H1 (cell line): ENCODE data around the gene PTPRT. TPM values are rescaled to one million over a fixed set of nuclear protein-coding genes. Genes with fewer than 3 reads are reported as not detected.

ENCODE experiments used
- CTCF ChIA-PET: fragments of 300-600 bp; sonication (Branson Sonifier 250); formaldehyde crosslinking; loops from one replicate; lab custom pipeline; 2021; ENCODE audit not compliant: partially characterized antibody; lab: Charles Lee
- POLR2A ChIA-PET: fragments of 300-600 bp; sonication (Branson Sonifier 250); formaldehyde crosslinking; loops from one replicate; lab custom pipeline; 2021; ENCODE audit warnings: inconsistent platforms; ENCODE audit not compliant: partially characterized antibody; lab: Charles Lee
- DNase-seq, 2 experiments: peaks; one replicate each; pipeline versions ENCODE4 v3.0.0 to v3.0.0-alpha.2; 2010 to 2022; ENCODE audit warnings: low spot score in 2 of 2, low read depth in 1 of 2, mixed read lengths in 1 of 2
- FAIRE-seq: peaks from 2 replicates; lab custom pipeline; 2011; peaks lifted over from hg19 to GRCh38; lab: Jason Lieb, UNC
- H2AFZ ChIP-seq: 2 replicates; pipeline ENCODE4 v1.8.1; 2012; ENCODE audit warnings: low read length, inconsistent platforms
- H2AK5ac ChIP-seq: 2 replicates; pipeline ENCODE4 v1.6.1; 2013; ENCODE audit warnings: low read depth, low read length
- H2BK120ac ChIP-seq: replicated peaks from 2 replicates; pipeline ENCODE3; 2013; ENCODE audit warnings: low read depth, low read length, inconsistent platforms
- H2BK12ac ChIP-seq: 2 replicates; pipeline ENCODE4 v1.6.1; 2013; ENCODE audit warnings: low read depth, low read length
- H2BK15ac ChIP-seq: 2 replicates; pipeline ENCODE4 v1.6.1; 2013; ENCODE audit warnings: low read length
- H2BK20ac ChIP-seq: 2 replicates; pipeline ENCODE4 v1.6.1; 2013; ENCODE audit warnings: low read length
- H2BK5ac ChIP-seq: 2 replicates; pipeline ENCODE4 v1.6.1; 2013; ENCODE audit warnings: low read depth, low read length
- H3K14ac ChIP-seq: 2 replicates; pipeline ENCODE4 v1.6.1; 2013; ENCODE audit warnings: inconsistent platforms; ENCODE audit not compliant: insufficient read length
- H3K18ac ChIP-seq: 2 replicates; pipeline ENCODE4 v1.6.1; 2013; ENCODE audit warnings: low read length; ENCODE audit errors: extremely low read depth
- H3K23ac ChIP-seq: 2 replicates; pipeline ENCODE4 v1.6.1; 2013; ENCODE audit warnings: inconsistent platforms; ENCODE audit not compliant: insufficient read length
- H3K23me2 ChIP-seq: 2 replicates; pipeline ENCODE4 v1.6.1; 2013; ENCODE audit warnings: low read depth, low read length
- H3K27ac ChIP-seq: 2 replicates; pipeline ENCODE4 v1.6.1; 2011; ENCODE audit warnings: low read depth, low read length, inconsistent platforms
- H3K27me3 ChIP-seq, 4 experiments: replicated peaks in 1 of 4; 1 replicate in 1 of 4; 2 replicates in 3 of 4; pipeline versions ENCODE4 v1.6.1 to v1.8.1; 2011 to 2013; ENCODE audit warnings: low read length in 3 of 4, mild to moderate bottlenecking in 3 of 4, inconsistent platforms in 2 of 4, mixed read lengths in 2 of 4, moderate library complexity in 1 of 4; ENCODE audit not compliant: control insufficient read depth in 3 of 4, insufficient read depth in 3 of 4; ENCODE audit errors: extremely low read depth in 1 of 4
- H3K36me3 ChIP-seq, 4 experiments: 2 replicates each; pipeline versions ENCODE4 v1.6.1 to v1.8.1; 2011 to 2013; ENCODE audit warnings: mild to moderate bottlenecking in 4 of 4, low read length in 3 of 4, moderate library complexity in 2 of 4, control low read depth in 1 of 4, inconsistent platforms in 1 of 4; ENCODE audit not compliant: insufficient read depth in 4 of 4, control insufficient read depth in 2 of 4
- H3K4ac ChIP-seq: replicated peaks from 2 replicates; pipeline ENCODE3; 2013; ENCODE audit warnings: low read length, low read depth, mixed read lengths, inconsistent platforms; ENCODE audit not compliant: insufficient read length
- H3K4me1 ChIP-seq, 4 experiments: replicated peaks in 1 of 4; 1 replicate in 1 of 4; 2 replicates in 3 of 4; pipeline versions ENCODE4 v1.6.1 to v1.8.1; 2011 to 2013; ENCODE audit warnings: low read length in 3 of 4, inconsistent platforms in 2 of 4, mixed read lengths in 1 of 4; ENCODE audit not compliant: insufficient read depth in 4 of 4, control insufficient read depth in 3 of 4
- H3K4me2 ChIP-seq, 2 experiments: 2 replicates each; pipeline versions ENCODE4 v1.6.1 to v1.8.1; 2011 to 2013; ENCODE audit warnings: low read depth in 2 of 2, low read length in 2 of 2, control low read depth in 1 of 2, inconsistent platforms in 1 of 2, mild to moderate bottlenecking in 1 of 2; ENCODE audit not compliant: insufficient read depth in 1 of 2
- H3K4me3 ChIP-seq, 4 experiments: fragments of 200-600, 300-600 bp in 1 of 4; sonication (generic), shearing (Covaris generic), sonication (Bioruptor Twin) in 1 of 4; 2 replicates each; pipeline versions ENCODE4 v1.5.1 to v1.8.1; 2011 to 2016; ENCODE audit warnings: low read length in 4 of 4, low read depth in 3 of 4, control low read depth in 2 of 4, inconsistent platforms in 2 of 4, mild to moderate bottlenecking in 2 of 4, mixed read lengths in 1 of 4, moderate library complexity in 1 of 4; ENCODE audit not compliant: insufficient read depth in 2 of 4; ENCODE audit errors: extremely low read depth in 1 of 4
- H3K56ac ChIP-seq: replicated peaks from 2 replicates; pipeline ENCODE3; 2013; ENCODE audit warnings: low read depth, mild to moderate bottlenecking, mixed read lengths, low read length, inconsistent platforms; ENCODE audit not compliant: insufficient read length
- H3K79me1 ChIP-seq: 2 replicates; pipeline ENCODE4 v1.6.1; 2013; ENCODE audit warnings: low read depth, low read length, control low read depth
- H3K79me2 ChIP-seq, 2 experiments: 2 replicates each; pipeline versions ENCODE4 v1.6.1 to v1.8.1; 2012 to 2013; ENCODE audit warnings: low read length in 2 of 2, mild to moderate bottlenecking in 2 of 2, inconsistent platforms in 1 of 2; ENCODE audit not compliant: insufficient read depth in 2 of 2, control insufficient read depth in 1 of 2
- H3K9ac ChIP-seq, 4 experiments: replicated peaks in 1 of 4; 1 replicate in 1 of 4; 2 replicates in 3 of 4; pipeline versions ENCODE4 v1.6.1 to v1.8.1; 2011 to 2013; ENCODE audit warnings: low read depth in 3 of 4, low read length in 3 of 4, control low read depth in 2 of 4, mild to moderate bottlenecking in 2 of 4, moderate library complexity in 2 of 4, inconsistent platforms in 1 of 4; ENCODE audit errors: extremely low read depth in 1 of 4
- H3K9me3 ChIP-seq, 2 experiments: 2 replicates each; pipeline versions ENCODE4 v1.6.1 to v1.8.1; 2012 to 2013; ENCODE audit warnings: mild to moderate bottlenecking in 2 of 2, moderate library complexity in 2 of 2, control low read depth in 1 of 2, inconsistent platforms in 1 of 2, low read depth in 1 of 2, low read length in 1 of 2, mixed read lengths in 1 of 2; ENCODE audit not compliant: insufficient read depth in 2 of 2
- H4K20me1 ChIP-seq, 2 experiments: replicated peaks in 1 of 2; 2 replicates each; pipeline versions ENCODE3 to v1.8.1; 2011 to 2013; ENCODE audit warnings: inconsistent platforms in 2 of 2, low read length in 2 of 2, mild to moderate bottlenecking in 1 of 2; ENCODE audit not compliant: insufficient read depth in 2 of 2, control insufficient read depth in 1 of 2
- H4K5ac ChIP-seq: 2 replicates; pipeline ENCODE4 v1.6.1; 2013; ENCODE audit warnings: low read length, low read depth, mixed read lengths, inconsistent platforms; ENCODE audit not compliant: insufficient read length
- H4K8ac ChIP-seq: 2 replicates; pipeline ENCODE4 v1.8.0; 2013; ENCODE audit warnings: mild to moderate bottlenecking, moderate library complexity, low read length, inconsistent platforms; ENCODE audit not compliant: insufficient read depth; ENCODE audit errors: extremely low read depth
- H4K91ac ChIP-seq: replicated peaks from 2 replicates; pipeline ENCODE3; 2013; ENCODE audit warnings: low read length, mixed read lengths, inconsistent platforms; ENCODE audit not compliant: insufficient read length
- ATF2 ChIP-seq: IDR thresholded peaks from 2 replicates; pipeline ENCODE4 v1.6.1; 2012; ENCODE audit warnings: low read length, inconsistent platforms
- CTCF ChIP-seq, 3 experiments: IDR thresholded peaks; 1 replicate in 2 of 3; 2 replicates in 1 of 3; pipeline versions ENCODE4 v1.5.1 to v1.6.1; 2011; ENCODE audit warnings: low read length in 3 of 3, mild to moderate bottlenecking in 3 of 3, inconsistent platforms in 2 of 3, low read depth in 1 of 3, moderate library complexity in 1 of 3; ENCODE audit not compliant: insufficient read depth in 1 of 3; ENCODE audit errors: control extremely low read depth in 1 of 3
- RXRA ChIP-seq: IDR thresholded peaks from 2 replicates; pipeline ENCODE4 v1.6.1; 2011; ENCODE audit warnings: low read depth, mild to moderate bottlenecking, low read length, moderate library complexity; ENCODE audit not compliant: insufficient read depth
- TBP ChIP-seq: IDR thresholded peaks from 2 replicates; pipeline ENCODE4 v1.6.1; 2011; ENCODE audit warnings: low read depth, low read length, improper control_type of control experiment
- WGBS, 2 experiments: shearing (Covaris generic) in 1 of 2; methylation state at CpG; one replicate each; pipeline versions ENCODE4 v1.1.6 to v1.1.7; 2013 to 2015; ENCODE audit warnings: low lambda C conversion rate in 2 of 2, mixed read lengths in 2 of 2, inconsistent platforms in 1 of 2, low coverage in 1 of 2, missing lambda C conversion rate in 1 of 2; ENCODE audit not compliant: insufficient replicate concordance in 2 of 2, insufficient coverage in 1 of 2, insufficient read length in 1 of 2; ENCODE audit errors: extremely low coverage in 1 of 2, missing lambda C conversion rate in 1 of 2; 5-methylcytosine and 5-hydroxymethylcytosine counted together
- polyA plus RNA-seq, 7 experiments: library from polyadenylated mRNA; depleted of rRNA in 3 of 7; stranded (reverse) in 5 of 7; unstranded in 2 of 7; fragments of >200 nt in 5 of 7; fragments of 200-250 nt in 2 of 7; gene quantifications; 1 replicate in 5 of 7; 2 replicates in 1 of 7; 4 replicates in 1 of 7; pipeline versions ENCODE4 v1.2.1 to v1.2.3, GENCODE V29; 2011 to 2013; ENCODE audit warnings: missing spikeins in 2 of 7, mixed read lengths in 2 of 7
- total RNA-seq: library from RNA; stranded (reverse); fragmentation: NEBNext Ultra II Directional; extraction: Animal tissue kit (Norgen Biotek cat#: 25700); gene quantifications from 2 replicates; pipeline ENCODE4 v1.2.1, GENCODE V29; 2021

The PTPRT gene
- total and polyA plus RNA-seq, 2 of the 8 experiments (the other 6 are each of a cell fraction or from before 2014, with no cell fraction given): 0.33 to 1.8 TPM

- H4K20me1 ChIP-seq: no peaks in the 10 kb centered on the region
- no peak overlapping the region for H3K23ac ChIP-seq
- 77% methylated on average over 4 of the region's 4 CpGs; no CpG with 5 or more reads in 1 of the 2 experiments for WGBS, 2 experiments
- no peak overlapping the region for H2BK12ac ChIP-seq
- no peak overlapping the region for H3K56ac ChIP-seq
- H3K4ac ChIP-seq: no peak overlapping the region
- H3K23me2 ChIP-seq: no peaks in the 10 kb centered on the region
- no peak overlapping the region for H2BK120ac ChIP-seq
- no peak for FAIRE-seq
- TF ChIP-seq RXRA (no peak), ATF2 (no peak), TBP (no peak), CTCF (IDR thresholded peaks at IDR 0.05; ENCODE audit: control extremely low read depth in 1 of 3, insufficient read depth in 1 of 3, low read depth in 1 of 3, low read length in 3 of 3) (peak in 2 of 3 experiments; percentile 16 to 20; a peak in 2 of 4 replicates)
- H3K18ac ChIP-seq: no peak overlapping the region
- peaks cover 3 to 6% of the 10 kb centered on the region in 2 experiments; a peak in 2 of 4 replicates for H3K9me3 ChIP-seq
- no peaks in the 10 kb centered on the region for H3K27me3 ChIP-seq
- no peak overlapping the region for H2BK20ac ChIP-seq
- no peaks in the 10 kb centered on the region for H3K4me1 ChIP-seq
- H4K5ac ChIP-seq: no peak overlapping the region
- no peak overlapping the region for H4K8ac ChIP-seq
- H2AK5ac ChIP-seq: no peak overlapping the region
- no peaks in the 10 kb centered on the region for H3K79me2 ChIP-seq
- H3K36me3 ChIP-seq: no peaks in the 10 kb centered on the region
- no peak overlapping the region for H2BK15ac ChIP-seq
- H3K79me1 ChIP-seq: no peaks in the 10 kb centered on the region
- no peak for DNase-seq
- no peak overlapping the region for H2AFZ ChIP-seq
- H3K4me3 ChIP-seq: no peak overlapping the region
- H3K4me2 ChIP-seq: no peak overlapping the region
- ChIA-PET CTCF (interaction anchor here (0.8 to 2.1 kb wide), 13 partner anchors 9 to 744 kb away, joined by 3 to 7 read pairs (median 5); no protein-coding TSS in a partner anchor), POLR2A (no interaction called here)
- H2BK5ac ChIP-seq: no peak overlapping the region
- no peak overlapping the region for H3K27ac ChIP-seq
- no peak overlapping the region for H3K14ac ChIP-seq
- H3K9ac ChIP-seq: no peak overlapping the region
- no peak overlapping the region for H4K91ac ChIP-seq
These were observed 16.0 kb upstream of the PTPRT start for GRCh38 chr20:43205699-43206098.
